OCI-LY1 (cell line): ENCODE results near the gene TUT1.
A peak's percentile ranks its signal among the peaks of the same experiment; 100 is the strongest.

ENCODE experiments used
- H2AFZ ChIP-seq: fragments of 200-600 bp; sonication (generic), shearing (Covaris generic); 2 replicates; pipeline ENCODE4 v1.6.0; 2014; ENCODE audit warnings: antibody characterized with exemption, mild to moderate bottlenecking, low read length
- H3F3A ChIP-seq: fragments of 200-600 bp; sonication (generic), shearing (Covaris generic); 2 replicates; pipeline ENCODE4 v1.6.0; 2014; ENCODE audit warnings: mild to moderate bottlenecking, antibody characterized with exemption, low read length, moderate library complexity; ENCODE audit not compliant: insufficient read depth
- H3K27ac ChIP-seq: fragments of 200-600 bp; sonication (generic); 2 replicates; pipeline ENCODE4 v1.5.1; 2014; ENCODE audit warnings: low read length, mixed run types, mild to moderate bottlenecking, low read depth; ENCODE audit not compliant: poor library complexity, severe bottlenecking
- H3K27me3 ChIP-seq: fragments of 200-600 bp; sonication (generic); 2 replicates; pipeline ENCODE4 v1.6.0; 2014; ENCODE audit warnings: antibody characterized with exemption, mild to moderate bottlenecking, low read length, moderate library complexity; ENCODE audit not compliant: insufficient read depth
- H3K36me3 ChIP-seq: fragments of 200-600 bp; sonication (generic); 2 replicates; pipeline ENCODE4 v1.6.1; 2014; ENCODE audit warnings: mild to moderate bottlenecking, antibody characterized with exemption, low read length, moderate library complexity, mixed read lengths; ENCODE audit not compliant: insufficient read depth
- H3K4me1 ChIP-seq: fragments of 200-600 bp; sonication (generic); 2 replicates; pipeline ENCODE4 v1.5.1; 2014; ENCODE audit warnings: mild to moderate bottlenecking, low read length, moderate library complexity; ENCODE audit not compliant: insufficient read depth, severe bottlenecking
- H3K4me2 ChIP-seq: fragments of 200-600 bp; sonication (generic), shearing (Covaris generic); 2 replicates; pipeline ENCODE4 v1.6.1; 2014; ENCODE audit warnings: low read length
- H3K4me3 ChIP-seq: fragments of 200-600 bp; sonication (generic); 2 replicates; pipeline ENCODE4 v1.5.1; 2014; ENCODE audit warnings: low read length, low read depth, mild to moderate bottlenecking, mixed read lengths; ENCODE audit not compliant: poor library complexity, severe bottlenecking
- H3K79me2 ChIP-seq: fragments of 200-600 bp; shearing (Covaris generic); 2 replicates; pipeline ENCODE4 v1.6.1; 2016; ENCODE audit warnings: mixed run types, low read length, mixed read lengths; ENCODE audit not compliant: insufficient read depth
- H3K9ac ChIP-seq: fragments of 200-600 bp; sonication (generic), shearing (Covaris generic); 2 replicates; pipeline ENCODE4 v1.6.1; 2014; ENCODE audit warnings: mild to moderate bottlenecking, low read length, mixed read lengths
- H3K9me2 ChIP-seq: fragments of 200-600 bp; sonication (generic), shearing (Covaris generic); 2 replicates; pipeline ENCODE4 v1.6.1; 2014; ENCODE audit warnings: low read depth, mild to moderate bottlenecking, low read length, mixed read lengths
- H3K9me3 ChIP-seq: fragments of 200-600 bp; shearing (Covaris generic); 2 replicates; pipeline ENCODE4 v1.6.1; 2014; ENCODE audit warnings: low read length, mixed read lengths
- H4K20me1 ChIP-seq: fragments of 200-600 bp; sonication (generic), shearing (Covaris generic); 2 replicates; pipeline ENCODE4 v1.6.0; 2016; ENCODE audit warnings: mild to moderate bottlenecking, low read length; ENCODE audit not compliant: insufficient read depth
- EZH2 ChIP-seq: fragments of 200-600 bp; sonication (generic), shearing (Covaris generic); IDR thresholded peaks from 2 replicates; pipeline ENCODE4 v1.8.0; 2017; ENCODE audit warnings: borderline replicate concordance, mixed run types, mild to moderate bottlenecking, antibody characterized with exemption, low read length, moderate library complexity, mixed read lengths
- TF ChIP-seq, protein P1 (sequence below): fragments of 200-600 bp; sonication (generic), shearing (Covaris generic); IDR thresholded peaks from 2 replicates; pipeline ENCODE4 v1.5.1; 2017; ENCODE audit warnings: mild to moderate bottlenecking, antibody characterized with exemption, low read length, moderate library complexity, mixed read lengths

The TUT1 gene

GRCh38 chr11:62610403-62610802 is 19.1 kb upstream of the TUT1 start:
- no peaks in the 10 kb centered on the region for H3K9me2 ChIP-seq
- H3K27me3 ChIP-seq = no peaks in the 10 kb centered on the region
- no peaks in the 10 kb centered on the region; the same call in 1 of the 2 replicates for H3F3A ChIP-seq
- peak overlapping the region; percentile 94 for H3K4me2 ChIP-seq
- H4K20me1 ChIP-seq = no peaks in the 10 kb centered on the region
- peak overlapping the region; percentile 78 for H3K4me3 ChIP-seq
- H3K9me3 ChIP-seq = no peaks in the 10 kb centered on the region
- H3K79me2 ChIP-seq = no peaks in the 10 kb centered on the region
- H3K27ac ChIP-seq = peak overlapping the region; percentile 73
- peak overlapping the region; percentile 17; the same call in 1 of the 2 replicates for H3K9ac ChIP-seq
- no peak overlapping the region for H2AFZ ChIP-seq
- H3K36me3 ChIP-seq = peaks cover 25% of the 10 kb centered on the region
- TF ChIP-seq EZH2 = no peak
- TF ChIP-seq, protein P1, sequence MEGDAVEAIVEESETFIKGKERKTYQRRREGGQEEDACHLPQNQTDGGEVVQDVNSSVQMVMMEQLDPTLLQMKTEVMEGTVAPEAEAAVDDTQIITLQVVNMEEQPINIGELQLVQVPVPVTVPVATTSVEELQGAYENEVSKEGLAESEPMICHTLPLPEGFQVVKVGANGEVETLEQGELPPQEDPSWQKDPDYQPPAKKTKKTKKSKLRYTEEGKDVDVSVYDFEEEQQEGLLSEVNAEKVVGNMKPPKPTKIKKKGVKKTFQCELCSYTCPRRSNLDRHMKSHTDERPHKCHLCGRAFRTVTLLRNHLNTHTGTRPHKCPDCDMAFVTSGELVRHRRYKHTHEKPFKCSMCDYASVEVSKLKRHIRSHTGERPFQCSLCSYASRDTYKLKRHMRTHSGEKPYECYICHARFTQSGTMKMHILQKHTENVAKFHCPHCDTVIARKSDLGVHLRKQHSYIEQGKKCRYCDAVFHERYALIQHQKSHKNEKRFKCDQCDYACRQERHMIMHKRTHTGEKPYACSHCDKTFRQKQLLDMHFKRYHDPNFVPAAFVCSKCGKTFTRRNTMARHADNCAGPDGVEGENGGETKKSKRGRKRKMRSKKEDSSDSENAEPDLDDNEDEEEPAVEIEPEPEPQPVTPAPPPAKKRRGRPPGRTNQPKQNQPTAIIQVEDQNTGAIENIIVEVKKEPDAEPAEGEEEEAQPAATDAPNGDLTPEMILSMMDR = no peak
- peaks cover 40% of the 10 kb centered on the region for H3K4me1 ChIP-seq

GRCh38 chr11:62608776-62609175 is 17.5 kb upstream of the TUT1 start:
- Histone ChIP-seq H3K9me2 (no peaks in the 10 kb centered on the region), H2AFZ (no peak overlapping the region), H3F3A (no peaks in the 10 kb centered on the region; the same call in 1 of the 2 replicates), H3K9me3 (no peaks in the 10 kb centered on the region), H3K4me3 (no peak overlapping the region), H3K79me2 (no peaks in the 10 kb centered on the region), H3K9ac (no peak overlapping the region), H3K4me1 (peaks cover 40% of the 10 kb centered on the region), H3K27me3 (no peaks in the 10 kb centered on the region), H3K36me3 (peaks cover 37% of the 10 kb centered on the region), H3K4me2 (no peak overlapping the region), H4K20me1 (no peaks in the 10 kb centered on the region), H3K27ac (no peak overlapping the region)
- TF ChIP-seq, protein P1 = no peak
- no peak for TF ChIP-seq EZH2

DNA sequence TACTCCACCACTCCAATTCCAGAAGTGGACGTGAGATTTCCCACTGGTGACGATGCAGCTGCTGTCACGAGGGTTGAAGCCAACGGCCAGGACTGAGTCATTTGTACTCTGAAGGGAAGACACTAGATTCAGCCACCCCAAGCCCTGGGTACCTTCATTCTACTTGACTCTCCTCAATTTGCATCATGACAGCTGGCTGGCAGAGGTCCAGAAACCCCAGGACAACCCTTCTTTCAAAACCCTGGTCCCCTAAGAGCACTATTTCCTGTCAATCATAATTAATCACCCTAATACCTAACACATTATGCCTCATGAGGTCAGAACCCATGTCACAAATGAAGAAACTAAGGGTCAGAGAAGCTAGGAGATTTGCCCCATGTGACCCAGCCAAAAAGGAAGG is 16.4 kb upstream of the TUT1 start:
- H3K4me3 ChIP-seq = no peak overlapping the region
- peak overlapping the region; percentile 45; the same call in 1 of the 2 replicates for H3K4me2 ChIP-seq
- no peaks in the 10 kb centered on the region; the same call in 1 of the 2 replicates for H3F3A ChIP-seq
- peaks cover 47% of the 10 kb centered on the region for H3K36me3 ChIP-seq
- H3K27ac ChIP-seq = peak overlapping the region; percentile 76
- H3K9me3 ChIP-seq = no peaks in the 10 kb centered on the region
- no peak overlapping the region; the same call in 1 of the 2 replicates for H3K9ac ChIP-seq
- H3K79me2 ChIP-seq = no peaks in the 10 kb centered on the region
- no peaks in the 10 kb centered on the region for H3K9me2 ChIP-seq
- no peaks in the 10 kb centered on the region for H4K20me1 ChIP-seq
- H2AFZ ChIP-seq = no peak overlapping the region
- peaks cover 40% of the 10 kb centered on the region for H3K4me1 ChIP-seq
- no peaks in the 10 kb centered on the region for H3K27me3 ChIP-seq
- TF ChIP-seq, protein P1 = no peak
- no peak for TF ChIP-seq EZH2
